Right cardiac atrium (tissue), 5 donors: ENCODE data around the gene PLPP4. TPM values are rescaled to one million over a fixed set of nuclear protein-coding genes. Genes with fewer than 3 reads are reported as not detected.

ENCODE experiments used
- ATAC-seq, 2 donors: fragments of 200-7000 bp; cut with Tn5 transposase; one replicate each; pipeline versions ENCODE4 v1.8.0 to v1.9.1; 2020; ENCODE audit warnings: moderate library complexity in 2 of 2, mild to moderate bottlenecking in 1 of 2
- DNase-seq, 3 donors: peaks; one replicate each; pipeline ENCODE4 v3.0.0-alpha.2; 2020
- H3K27ac ChIP-seq: one replicate; pipeline ENCODE4 v1.5.1; 2013; ENCODE audit warnings: mild to moderate bottlenecking, low read length, control low read depth, moderate library complexity
- H3K27me3 ChIP-seq: one replicate; pipeline ENCODE4 v1.6.1; 2013; ENCODE audit not compliant: control insufficient read depth, insufficient read depth
- H3K4me1 ChIP-seq: one replicate; pipeline ENCODE4 v1.6.1; 2013; ENCODE audit warnings: low read length; ENCODE audit not compliant: control insufficient read depth, insufficient read depth
- H3K4me3 ChIP-seq: one replicate; pipeline ENCODE4 v1.5.1; 2013; ENCODE audit warnings: low read length, control low read depth
- H3K9me3 ChIP-seq: one replicate; pipeline ENCODE4 v1.6.1; 2013; ENCODE audit warnings: low read length; ENCODE audit not compliant: control insufficient read depth
- WGBS: extraction: QIAGEN DNeasy Blood & Tissue Kit; methylation state at CpG from one replicate; pipeline ENCODE4 v1.1.7; 2013; 5-methylcytosine and 5-hydroxymethylcytosine counted together
- intact Hi-C, 4 donors: fragments of 100-400 bp; cut with DNase I; formaldehyde crosslinking; loops; one replicate each; pipeline versions ENCODE4 v1.11.0 to v1.14.0; 2022 to 2023
- polyA plus RNA-seq: library from polyadenylated mRNA; stranded (reverse); fragments of 200-250 nt; gene quantifications from one replicate; pipeline ENCODE4 v1.2.3, GENCODE V29; 2013
- total RNA-seq, 4 donors: library from RNA; stranded (reverse); fragmentation: NEBNext Ultra II Directional; extraction: Animal tissue kit (Norgen Biotek cat#: 25700); gene quantifications; one replicate each; pipeline ENCODE4 v1.2.1, GENCODE V29; 2021
- donor health status: healthy with polysubstance abuse.
- donor health status: DM: no; HTN: yes; CAD: no.
- donor health status: DM: no; HTN: no; CAD: no.
- donor health status: DM: no; HTN: yes; CAD: no; lungs with severe emphysema.
- donor health status: DM: yes; HTN: yes; CAD: no.

Gene PLPP4
- total and polyA plus RNA-seq, 5 donors: 0.09 TPM; not detected in 4

- no peak overlapping the region for H3K27ac ChIP-seq
Measured at GRCh38 chr10:120599200-120599724, 142.2 kb downstream of the PLPP4 start.

GRCh38 chr10:120600871-120601649 lies 144.0 kb downstream of the PLPP4 start:
- Histone ChIP-seq H3K27ac (no peak overlapping the region), H3K27me3 (no peaks in the 10 kb centered on the region), H3K9me3 (no peaks in the 10 kb centered on the region), H3K4me3 (no peak overlapping the region), H3K4me1 (no peaks in the 10 kb centered on the region)
- intact Hi-C loops: no loop called here
- DNase-seq (no peak), ATAC-seq (no peak)
- WGBS: 67% methylated on average over 12 of the region's 12 CpGs

More at GRCh38 chr10:120599200-120599724, 142.2 kb downstream of the PLPP4 start:
- Histone ChIP-seq H3K4me1 (no peaks in the 10 kb centered on the region), H3K9me3 (no peaks in the 10 kb centered on the region), H3K27me3 (no peaks in the 10 kb centered on the region), H3K4me3 (no peak overlapping the region)
- DNase-seq (no peak), ATAC-seq (no peak)
- 66% methylated on average over 9 of the region's 9 CpGs for WGBS
- intact Hi-C loops: no loop called here

DNA sequence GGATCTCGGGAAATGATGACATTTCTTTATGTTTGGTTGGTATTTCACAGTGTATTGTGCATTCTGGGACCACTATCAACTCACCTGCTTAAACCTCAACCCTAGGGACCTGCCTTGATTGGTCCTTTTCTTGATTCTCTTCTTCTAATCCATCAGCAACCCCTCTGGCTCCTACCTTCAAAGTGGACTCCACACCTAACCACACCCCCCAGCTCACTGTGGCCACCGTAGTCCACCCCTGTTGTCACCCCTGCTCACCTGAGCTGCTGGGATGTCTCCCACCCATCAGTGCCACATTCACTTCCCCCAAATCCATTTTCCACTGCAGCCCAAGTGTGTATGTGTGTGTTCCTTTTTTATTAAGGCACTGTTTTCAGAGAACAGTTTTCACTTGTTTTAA lies 145.0 kb downstream of the PLPP4 start:
- no peak for ATAC-seq
- H3K27me3 ChIP-seq: no peaks in the 10 kb centered on the region
- no peaks in the 10 kb centered on the region for H3K9me3 ChIP-seq
- WGBS: 81% methylated on average over 2 of the region's 2 CpGs
- intact Hi-C loops: no loop called here
- no peak for DNase-seq
- H3K27ac ChIP-seq: no peak overlapping the region
- no peaks in the 10 kb centered on the region for H3K4me1 ChIP-seq
- no peak overlapping the region for H3K4me3 ChIP-seq

DNA sequence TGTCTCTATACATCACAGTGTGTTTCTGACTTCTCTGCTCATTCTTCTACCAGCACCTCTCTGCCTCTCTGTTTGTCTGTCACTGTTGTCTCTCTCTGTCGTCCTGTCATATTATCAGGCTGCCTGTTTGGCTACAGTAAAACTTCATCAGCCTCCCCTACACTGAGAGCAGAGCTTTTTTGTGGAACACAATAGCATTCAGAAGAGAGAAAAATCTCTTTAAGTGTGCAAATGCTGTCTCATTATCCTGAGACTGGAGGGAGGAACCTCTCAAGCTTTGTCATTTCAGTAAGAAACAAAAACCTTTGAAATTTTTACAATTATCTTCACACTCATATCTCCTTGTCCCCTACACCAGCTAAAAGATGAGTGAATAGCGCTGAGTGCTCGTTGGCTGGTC lies 148.4 kb downstream of the PLPP4 start:
- Histone ChIP-seq H3K27me3 (no peaks in the 10 kb centered on the region), H3K9me3 (no peaks in the 10 kb centered on the region), H3K27ac (no peak overlapping the region), H3K4me1 (no peaks in the 10 kb centered on the region), H3K4me3 (no peak overlapping the region)
- intact Hi-C loops: no loop called here
- ATAC-seq (no peak), DNase-seq (no peak)
- 51% methylated on average over 3 of the region's 3 CpGs for WGBS

DNA sequence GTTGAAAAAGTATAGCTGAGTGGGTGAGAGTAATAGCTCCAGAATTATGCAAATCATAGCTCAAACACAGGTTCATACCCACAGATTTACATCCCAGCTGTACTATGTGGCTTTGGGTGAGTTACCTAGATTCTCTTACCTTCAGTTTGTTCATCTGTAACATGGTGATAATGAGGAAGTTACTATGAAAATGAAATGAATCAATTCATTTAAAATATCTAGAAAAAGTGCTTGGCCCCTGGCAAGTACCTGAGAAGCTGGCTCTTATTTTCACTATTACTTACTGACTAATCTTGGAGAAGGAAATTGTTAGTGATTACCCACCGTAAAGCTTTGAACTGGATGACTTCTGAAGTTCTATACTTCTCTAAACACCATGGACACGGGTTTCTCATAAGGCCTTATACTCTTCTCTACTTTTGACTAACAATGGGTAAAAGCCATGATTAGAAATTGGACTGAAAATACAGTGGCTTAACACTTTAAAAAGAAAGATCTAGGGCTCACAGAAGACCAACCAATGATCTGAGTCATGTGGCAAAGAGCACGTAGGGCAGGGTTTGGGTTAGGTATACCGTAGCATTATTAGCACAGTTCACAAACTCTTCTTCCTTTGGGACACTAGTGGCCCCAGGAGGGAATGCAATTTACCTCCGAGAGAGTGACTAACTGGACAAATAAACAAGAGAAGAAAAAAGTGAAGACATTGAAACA lies 149.2 kb downstream of the PLPP4 start:
- Histone ChIP-seq H3K4me3 (no peak overlapping the region), H3K27ac (no peak overlapping the region), H3K4me1 (no peaks in the 10 kb centered on the region), H3K9me3 (no peaks in the 10 kb centered on the region), H3K27me3 (no peaks in the 10 kb centered on the region)
- intact Hi-C loops: no loop called here
- ATAC-seq (no peak), DNase-seq (no peak)
- 69% methylated on average over 5 of the region's 5 CpGs for WGBS

GRCh38 chr10:120607016-120607709 lies 150.1 kb downstream of the PLPP4 start:
- intact Hi-C loops: no loop called here
- H3K27me3 ChIP-seq: no peaks in the 10 kb centered on the region
- ATAC-seq: no peak
- H3K4me1 ChIP-seq: no peaks in the 10 kb centered on the region
- no peaks in the 10 kb centered on the region for H3K9me3 ChIP-seq
- DNase-seq: no peak
- H3K4me3 ChIP-seq: no peak overlapping the region
- H3K27ac ChIP-seq: no peak overlapping the region
- 75% methylated on average over 2 of the region's 2 CpGs for WGBS

DNA sequence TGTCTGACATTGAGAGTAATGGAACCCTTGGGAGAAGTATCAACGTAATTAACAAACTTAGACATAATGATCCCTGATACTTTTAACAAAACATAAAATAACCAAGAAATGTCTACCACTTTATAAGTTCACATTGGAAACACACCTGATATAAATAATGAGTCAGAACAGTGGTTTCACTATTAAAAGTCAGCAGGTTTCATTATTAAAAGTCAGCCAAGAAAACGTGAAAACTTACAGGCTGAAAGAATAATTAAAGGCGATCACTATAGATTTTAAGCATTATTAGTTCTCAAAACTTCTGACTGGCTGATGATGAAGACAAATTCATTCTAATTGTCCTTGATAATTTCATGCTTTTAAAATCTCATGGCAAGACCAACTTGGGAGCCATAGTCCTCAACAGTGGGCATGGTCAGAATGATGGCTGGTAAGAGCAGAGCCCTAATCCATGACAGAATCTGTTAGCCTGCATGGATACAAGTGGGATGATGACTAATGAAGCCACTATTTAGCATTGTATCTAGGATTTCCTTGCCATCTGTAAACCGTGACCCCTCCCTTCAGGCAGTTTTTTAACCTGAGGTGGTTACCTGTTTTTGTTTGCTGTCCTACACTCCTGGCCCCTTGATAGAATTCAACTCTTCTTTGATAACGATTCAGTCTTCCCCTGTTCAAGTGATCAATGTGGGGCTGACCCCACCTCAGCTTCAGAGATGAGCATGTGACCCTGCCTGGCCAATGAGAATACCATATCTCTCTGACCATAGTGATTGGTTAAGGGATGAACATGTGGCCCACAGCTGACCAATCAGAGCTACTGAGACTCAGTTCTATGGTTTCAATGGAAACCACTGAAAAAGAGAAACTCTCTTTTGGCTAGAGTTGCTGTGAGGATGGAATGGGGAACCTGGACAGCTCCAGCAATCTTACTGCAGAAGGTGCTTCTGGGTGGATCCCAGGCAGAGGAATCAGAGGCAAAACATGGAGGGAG lies 151.0 kb downstream of the PLPP4 start:
- 79% methylated on average over 5 of the region's 5 CpGs for WGBS
- no peaks in the 10 kb centered on the region for H3K27me3 ChIP-seq
- no peaks in the 10 kb centered on the region for H3K4me1 ChIP-seq
- ATAC-seq: no peak
- DNase-seq: no peak
- no peak overlapping the region for H3K4me3 ChIP-seq
- H3K27ac ChIP-seq: no peak overlapping the region
- no peaks in the 10 kb centered on the region for H3K9me3 ChIP-seq
- intact Hi-C loops: no loop called here

DNA sequence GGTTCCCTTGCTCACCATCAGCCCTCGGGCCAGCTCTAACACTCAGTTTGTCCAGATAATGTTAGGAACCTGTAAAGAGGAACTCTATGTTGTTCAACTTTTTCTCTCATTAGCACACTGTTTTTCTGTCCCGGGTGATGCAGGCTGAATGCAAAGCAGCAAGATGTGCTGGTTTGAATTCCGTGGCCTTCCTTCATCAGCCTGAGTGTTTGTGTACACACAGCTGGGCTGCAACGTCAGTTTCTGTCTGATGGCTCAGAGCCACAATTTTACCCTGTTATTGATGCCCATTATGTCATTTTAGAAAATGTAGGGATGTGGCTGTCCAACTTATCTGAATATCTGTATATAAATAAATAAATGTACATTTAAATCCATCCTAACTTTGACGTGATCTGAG lies 152.0 kb downstream of the PLPP4 start:
- no peak overlapping the region for H3K4me3 ChIP-seq
- no peaks in the 10 kb centered on the region for H3K9me3 ChIP-seq
- no peak overlapping the region for H3K27ac ChIP-seq
- no peaks in the 10 kb centered on the region for H3K4me1 ChIP-seq
- intact Hi-C loops: no loop called here
- no peak for DNase-seq
- no peaks in the 10 kb centered on the region for H3K27me3 ChIP-seq
- no peak for ATAC-seq
- WGBS: 70% methylated on average over 5 of the region's 5 CpGs

- intact Hi-C loops: no loop called here
- no peaks in the 10 kb centered on the region for H3K27me3 ChIP-seq
- no peak for ATAC-seq
Measured at GRCh38 chr10:120610791-120611190, 153.8 kb downstream of the PLPP4 start.

DNA sequence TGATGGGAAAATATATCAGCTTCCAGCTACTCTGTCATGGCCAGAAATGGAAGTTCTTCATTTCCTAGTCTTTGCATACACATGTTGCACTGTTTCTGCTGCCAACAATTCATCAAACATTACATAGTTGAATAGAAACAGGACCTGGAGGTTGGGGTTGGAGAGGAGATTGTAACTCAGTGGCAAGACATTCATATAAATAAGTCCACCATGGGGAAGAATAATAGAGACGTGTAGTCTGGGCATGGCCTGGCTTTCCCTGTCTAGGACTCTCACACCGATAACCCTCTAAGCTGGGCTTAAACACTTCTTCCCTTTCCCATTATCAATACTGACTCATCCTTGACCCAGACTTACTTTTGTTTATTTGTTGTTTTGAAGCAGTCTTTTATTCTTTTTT lies 155.7 kb downstream of the PLPP4 start:
- intact Hi-C loops: no loop called here
- Histone ChIP-seq H3K4me1 (no peaks in the 10 kb centered on the region), H3K4me3 (no peak overlapping the region), H3K27me3 (no peaks in the 10 kb centered on the region), H3K27ac (no peak overlapping the region), H3K9me3 (no peaks in the 10 kb centered on the region)
- DNase-seq (no peak), ATAC-seq (no peak)
- 72% methylated on average over 2 of the region's 2 CpGs for WGBS

More at GRCh38 chr10:120610791-120611190, 153.8 kb downstream of the PLPP4 start:
- Histone ChIP-seq H3K4me3 (no peak overlapping the region), H3K9me3 (no peaks in the 10 kb centered on the region), H3K4me1 (no peaks in the 10 kb centered on the region), H3K27ac (no peak overlapping the region)
- DNase-seq: no peak
